Stimulated activated CD8-positive, alpha-beta memory T cell treated with anti-CD3 and anti-CD28 coated beads, Interleukin-7, amount 100 ng/mL, for 24 hours (primary cell): ENCODE data around the gene PPP2R3B.
"Not testable (repeated sequence)": the region's sequence is repeated elsewhere in the genome, so short reads cannot be mapped to it uniquely, and the experiment has no call there.

Experiments
- DNase-seq: peaks from one replicate; pipeline ENCODE4 v3.0.0-alpha.2; 2020; ENCODE audit warnings: low read depth

PPP2R3B gene

DNA sequence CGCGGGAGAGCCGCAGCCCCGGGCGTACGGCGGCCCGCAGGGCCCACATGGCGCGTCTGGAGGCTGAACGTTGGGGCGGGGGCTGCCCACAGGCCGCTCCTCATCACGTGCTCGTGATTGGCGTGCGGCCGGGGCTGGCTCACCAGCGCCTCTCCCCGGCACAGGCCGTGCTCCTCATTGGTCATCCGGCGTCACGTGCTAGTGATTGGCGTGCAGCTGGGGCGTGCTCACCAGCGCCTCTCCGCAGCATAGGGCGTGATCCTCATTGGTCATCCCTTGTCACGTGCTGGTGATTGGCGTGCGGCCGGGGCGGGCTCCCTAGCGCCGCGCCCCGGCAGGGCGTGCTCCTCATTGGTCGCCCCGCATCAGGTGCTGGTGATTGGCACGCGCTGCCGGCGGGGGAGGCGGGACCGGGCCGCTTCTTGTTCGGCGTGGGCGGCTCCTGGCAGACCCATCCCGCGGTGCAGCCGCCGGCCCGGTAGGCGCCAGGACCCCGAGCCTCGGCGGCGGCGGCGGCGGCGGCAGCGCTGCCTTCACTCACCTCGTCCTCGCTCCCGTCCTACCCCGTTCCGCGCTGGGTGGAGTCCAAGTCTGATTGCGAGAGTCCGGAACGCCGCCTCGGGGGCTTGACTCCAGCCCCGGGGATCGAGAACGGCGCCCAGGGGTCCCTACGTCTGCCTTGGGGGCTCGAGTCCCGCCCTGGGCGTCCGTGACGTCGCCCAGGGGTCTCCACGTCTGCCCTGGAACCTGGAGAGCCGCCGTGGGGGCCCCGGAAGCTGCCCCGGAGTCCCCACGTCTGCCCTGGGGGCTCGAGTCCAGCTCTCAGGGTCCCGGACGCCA, 67.7 kb downstream of the PPP2R3B start, which contains the start of gene GTPBP6:
Gene GTPBP6, minus strand, starts transcription at position 58 of the 840 bp plus-strand sequence. Its CDS starts 9 bp downstream, at position 49.
- peak; percentile 93 for DNase-seq

DNA sequence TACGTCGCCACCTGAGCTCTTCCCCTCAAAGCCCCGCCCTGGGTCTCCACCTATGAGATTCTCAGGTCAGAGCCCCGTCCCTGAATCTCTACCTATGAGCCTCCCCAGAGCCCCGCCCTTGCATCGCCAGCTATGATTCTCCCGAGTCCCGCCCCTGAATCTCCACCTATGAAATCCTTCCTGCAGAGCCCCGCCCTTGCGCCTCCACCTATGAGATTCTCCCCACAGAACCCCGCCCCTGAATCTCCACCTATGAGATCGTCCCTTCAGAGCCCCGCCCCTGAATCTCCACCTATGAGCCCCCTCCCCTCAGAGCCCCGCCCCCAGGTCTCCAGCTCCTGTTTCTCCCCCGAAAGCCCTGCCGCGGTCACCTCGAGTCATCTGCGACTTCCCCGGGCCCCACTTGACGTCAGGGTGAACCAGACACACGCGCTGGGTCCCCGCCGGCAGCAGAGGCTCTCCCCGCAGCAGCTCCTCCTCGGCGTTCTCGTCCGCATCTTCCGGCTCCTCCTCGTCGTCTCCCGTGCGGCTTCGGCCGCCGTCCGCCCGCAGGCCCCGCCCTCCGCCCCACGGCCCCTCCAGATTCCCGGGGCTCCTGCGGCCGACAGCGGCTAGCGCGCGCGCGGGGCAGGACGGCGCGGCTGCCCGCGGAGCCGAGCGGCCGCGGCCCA, 68.5 kb downstream of the PPP2R3B start:
- DNase-seq, result peak; percentile 97

DNA sequence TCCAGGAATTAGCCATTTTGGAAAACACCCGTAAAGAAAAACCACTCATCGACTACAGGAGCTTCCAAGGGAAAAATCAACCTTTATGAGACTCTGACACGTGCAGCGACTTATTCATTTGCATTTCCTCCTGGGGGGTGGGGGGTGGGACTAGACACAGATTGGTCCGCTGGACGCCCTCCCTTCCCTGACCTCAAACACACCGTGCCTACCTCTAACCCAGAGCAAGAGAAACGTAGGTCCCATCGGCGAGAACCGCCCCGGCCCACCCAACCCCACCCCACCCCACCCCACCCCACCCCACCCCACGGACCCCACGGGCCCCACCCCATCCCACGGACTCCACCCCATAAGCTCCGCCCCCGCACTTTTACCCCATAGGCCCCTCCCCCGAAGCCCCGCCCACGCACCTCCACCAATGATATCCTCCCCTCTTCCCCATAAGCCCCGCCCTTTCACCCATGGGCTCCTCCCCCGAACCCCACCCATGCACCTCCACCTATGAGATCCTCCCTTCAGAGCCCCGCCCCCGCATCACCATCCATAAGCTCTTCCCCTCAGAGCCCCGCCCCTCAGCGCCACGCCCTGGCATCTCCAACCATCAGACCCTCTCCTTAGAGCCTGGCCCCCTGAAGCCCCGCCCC, 69.2 kb downstream of the PPP2R3B start:
- no peak for DNase-seq

GRCh38 chrX:316351-317325, 70.1 kb downstream of the PPP2R3B start:
- no peak for DNase-seq

DNA sequence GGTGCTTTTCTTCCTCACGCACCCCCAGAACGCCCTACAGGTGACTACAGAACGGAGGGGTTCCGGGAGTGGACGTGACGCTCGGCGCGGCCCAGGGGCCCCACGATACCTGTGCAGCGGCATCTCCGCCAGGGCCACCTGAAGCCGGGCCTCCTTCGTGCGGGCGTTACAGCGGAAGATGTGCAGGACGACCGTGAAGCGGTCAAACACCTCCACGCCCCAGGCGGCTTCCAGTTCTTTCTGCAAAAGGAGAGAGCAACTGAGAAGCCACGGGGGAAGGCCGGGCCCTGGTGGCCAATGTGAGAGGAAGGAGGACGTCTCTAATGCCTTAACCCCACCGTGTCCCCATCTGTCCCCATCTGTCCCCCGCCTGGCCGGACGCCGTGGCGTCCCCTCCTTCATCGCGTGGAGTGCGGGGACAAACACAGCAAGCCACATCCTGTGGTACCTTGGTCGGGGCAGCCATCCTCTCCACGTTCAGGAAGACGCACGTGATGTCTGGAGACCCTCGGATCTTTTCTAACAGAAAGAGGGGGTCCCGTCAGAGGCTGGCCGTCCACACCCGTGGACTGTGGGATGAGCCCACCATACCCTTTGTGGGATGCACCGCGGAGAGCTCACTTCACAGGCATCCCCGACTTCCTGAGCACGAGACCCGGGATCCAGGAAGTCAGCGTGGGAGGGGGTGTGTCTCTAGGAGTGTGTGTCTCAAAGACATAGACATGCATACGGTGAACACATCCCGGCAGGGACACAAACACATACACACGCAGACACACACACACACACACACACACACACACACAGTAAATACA, 71.7 kb downstream of the PPP2R3B start:
- DNase-seq, result no peak

DNA sequence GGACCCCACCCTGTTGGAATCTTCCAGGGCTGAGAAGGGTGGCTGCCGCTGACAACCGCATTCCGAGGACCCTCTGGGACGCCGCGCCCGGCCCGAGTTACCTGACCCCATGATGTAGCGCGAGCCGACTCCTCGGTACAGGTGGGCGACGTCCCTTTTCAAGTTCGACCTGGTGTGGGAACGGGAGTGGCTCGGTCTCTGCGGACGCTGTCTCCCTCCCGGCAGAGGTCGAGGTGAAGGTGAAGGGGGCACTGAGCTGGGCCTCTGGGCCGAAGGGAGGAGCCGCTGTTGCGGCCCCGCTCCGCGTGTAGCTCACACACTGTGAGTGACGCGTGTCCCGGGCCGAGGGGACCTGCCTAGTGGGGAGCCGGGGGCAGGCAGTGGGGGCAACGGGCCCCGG, 72.7 kb downstream of the PPP2R3B start:
- DNase-seq, result no peak

DNA sequence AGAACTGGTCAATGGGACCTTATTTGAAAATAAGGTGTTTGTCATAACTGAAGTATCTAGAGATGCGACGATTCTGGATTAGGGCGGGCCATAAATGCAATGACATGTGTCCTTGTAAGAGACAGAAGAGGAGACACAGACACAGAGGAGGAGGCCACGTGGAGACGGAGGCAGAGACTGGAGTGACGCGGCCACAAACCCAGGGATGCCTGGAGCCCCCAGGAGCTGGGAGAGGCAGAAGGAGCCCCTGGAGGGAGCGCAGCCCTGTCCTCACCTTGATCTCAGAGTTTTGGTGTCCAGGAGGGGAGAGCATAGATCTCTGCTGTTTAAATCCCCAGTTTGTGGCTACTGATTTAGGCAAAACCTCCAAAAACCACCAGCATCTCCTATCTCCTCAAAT, 73.2 kb downstream of the PPP2R3B start:
- no peak for DNase-seq

- no peak for DNase-seq
Measured at GRCh38 chrX:312621-313331, 73.9 kb downstream of the PPP2R3B start.

DNA sequence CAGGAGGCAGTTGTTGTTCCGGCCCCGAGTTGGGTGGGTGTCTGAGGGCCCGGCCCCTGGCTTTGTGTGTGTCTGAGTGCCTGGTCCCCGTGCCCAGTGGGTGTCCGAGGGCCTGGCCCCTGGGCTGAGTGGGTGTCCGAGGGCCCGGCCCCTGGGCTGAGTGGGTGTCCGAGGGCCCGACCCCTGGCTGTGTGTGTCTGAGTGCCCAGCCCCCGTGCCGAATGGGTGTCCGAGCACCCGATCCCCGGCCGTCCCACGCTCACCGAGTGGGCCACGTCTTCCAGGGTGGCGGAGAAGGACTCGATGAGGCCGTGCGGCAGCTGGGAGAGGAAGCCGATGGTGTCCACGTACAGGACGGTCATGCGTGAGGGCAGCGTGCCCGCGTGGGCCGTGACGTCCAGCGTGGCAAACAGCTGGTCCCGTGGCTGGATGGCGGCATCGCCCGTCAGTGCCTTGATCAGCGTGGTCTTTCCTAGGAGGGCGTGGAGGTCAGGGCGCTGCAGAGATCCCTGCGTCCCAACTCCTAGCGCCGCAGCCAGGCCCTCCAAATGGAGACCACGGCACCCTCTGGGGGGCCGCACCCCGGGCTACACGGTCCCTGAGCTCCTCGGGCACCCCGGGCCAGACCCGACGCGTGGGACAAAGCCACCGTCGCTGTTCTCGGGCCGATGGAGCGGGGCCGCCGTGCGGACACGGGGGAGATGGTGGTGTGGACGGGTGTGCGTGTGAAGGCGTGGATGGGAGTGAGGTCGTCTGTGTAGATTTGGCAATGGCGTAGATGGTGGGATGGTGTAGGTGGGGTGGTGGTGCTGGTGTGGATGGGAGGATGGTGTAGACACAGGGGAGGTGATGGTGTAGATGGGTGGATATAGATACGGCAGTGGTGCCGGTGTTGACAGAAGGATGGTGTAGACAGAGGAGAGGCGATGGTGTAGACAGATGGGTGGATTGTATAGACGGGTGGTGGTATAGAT, 75.3 kb downstream of the PPP2R3B start:
- DNase-seq, result no peak

DNA sequence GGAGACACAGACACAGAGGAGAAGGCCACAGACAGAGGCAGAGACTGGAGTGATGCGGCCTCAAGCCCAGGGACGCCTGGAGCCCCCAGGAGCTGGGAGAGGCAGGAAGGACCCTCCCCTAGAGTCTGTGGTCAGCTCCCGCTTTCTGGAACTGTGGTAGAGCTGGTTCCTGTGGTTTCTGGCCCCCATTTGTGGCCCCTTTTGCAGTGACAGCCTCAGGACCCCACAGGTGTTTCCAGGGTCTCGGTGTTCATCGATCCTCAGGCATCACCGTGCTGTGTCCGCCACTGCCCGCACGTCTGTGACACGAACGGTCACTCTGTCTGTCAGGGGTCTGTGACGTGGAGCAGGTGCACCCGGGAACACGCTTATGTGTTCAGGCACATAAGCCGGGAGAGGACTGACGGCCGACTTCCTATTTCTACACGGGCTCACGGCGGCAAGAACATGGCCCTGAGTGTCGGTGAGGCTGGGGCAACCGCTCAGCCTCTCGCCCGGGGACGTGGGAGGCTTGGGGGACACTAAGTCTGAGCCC, 76.0 kb downstream of the PPP2R3B start:
- DNase-seq, result no peak

- DNase-seq, result no peak
Measured at GRCh38 chrX:308821-309520, 77.7 kb downstream of the PPP2R3B start.

GRCh38 chrX:307261-308111, 79.2 kb downstream of the PPP2R3B start:
- DNase-seq, result no peak

DNA sequence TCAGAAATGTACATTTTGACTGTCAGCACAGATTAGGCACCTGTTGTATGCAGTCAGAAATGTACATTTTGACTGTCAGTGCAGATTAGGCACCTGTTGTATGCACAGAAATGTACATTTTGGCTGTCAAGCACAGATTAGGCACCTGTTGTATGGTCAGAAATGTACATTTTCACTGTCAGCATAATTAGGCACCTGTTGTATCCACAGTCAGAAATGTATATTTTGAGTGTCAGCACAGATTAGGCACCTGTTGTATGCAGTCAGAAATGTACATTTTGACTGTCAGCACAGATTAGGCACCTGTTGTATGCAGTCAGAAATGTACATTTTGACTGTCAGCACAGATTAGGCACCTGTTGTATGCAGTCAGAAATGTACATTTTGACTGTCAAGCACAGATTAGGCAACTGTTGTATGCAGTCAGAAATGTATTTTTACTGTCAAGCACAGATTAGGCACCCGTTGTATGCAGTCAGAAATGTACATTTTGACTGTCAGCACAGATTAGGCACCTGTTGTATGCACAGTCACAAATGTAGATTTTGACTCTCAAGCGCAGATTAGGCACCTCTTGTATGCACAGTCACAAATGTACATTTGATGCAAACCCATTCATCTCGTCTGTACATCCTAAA, 80.0 kb downstream of the PPP2R3B start:
- DNase-seq, result not testable (repeated sequence)

DNA sequence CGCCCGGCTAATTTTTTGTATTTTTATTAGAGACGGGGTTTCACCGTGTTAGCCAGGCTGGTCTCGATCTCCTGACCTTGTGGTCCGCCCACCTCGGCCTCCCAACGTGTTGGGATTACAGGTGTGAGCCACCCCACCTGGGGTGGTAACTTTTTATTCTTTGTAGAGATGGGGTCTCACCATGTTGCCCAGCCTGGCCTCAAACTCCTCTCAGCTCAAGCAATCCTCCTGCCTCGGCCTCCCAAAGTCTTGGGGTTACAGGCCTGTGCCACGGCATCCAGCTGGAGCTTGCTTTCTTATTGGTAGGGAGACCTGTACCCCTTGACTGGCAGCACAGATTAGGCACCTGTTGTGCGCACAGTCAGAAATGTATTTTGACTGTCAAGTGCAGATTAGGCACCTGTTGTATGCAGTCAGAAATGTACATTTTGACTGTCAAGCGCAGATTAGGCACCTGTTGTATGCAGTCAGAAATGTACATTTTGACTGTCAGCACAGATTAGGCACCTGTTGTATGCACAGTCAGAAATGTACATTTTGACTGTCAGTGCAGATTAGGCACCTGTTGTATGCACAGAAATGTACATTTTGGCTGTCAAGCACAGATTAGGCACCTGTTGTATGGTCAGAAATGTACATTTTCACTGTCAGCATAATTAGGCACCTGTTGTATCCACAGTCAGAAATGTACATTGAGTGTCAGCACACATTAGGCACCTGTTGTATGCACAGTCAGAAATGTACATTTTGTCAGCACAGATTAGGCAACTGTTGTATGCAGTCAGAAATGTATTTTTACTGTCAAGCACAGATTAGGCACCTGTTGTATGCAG, 80.7 kb downstream of the PPP2R3B start:
- DNase-seq, result not testable (repeated sequence)

DNA sequence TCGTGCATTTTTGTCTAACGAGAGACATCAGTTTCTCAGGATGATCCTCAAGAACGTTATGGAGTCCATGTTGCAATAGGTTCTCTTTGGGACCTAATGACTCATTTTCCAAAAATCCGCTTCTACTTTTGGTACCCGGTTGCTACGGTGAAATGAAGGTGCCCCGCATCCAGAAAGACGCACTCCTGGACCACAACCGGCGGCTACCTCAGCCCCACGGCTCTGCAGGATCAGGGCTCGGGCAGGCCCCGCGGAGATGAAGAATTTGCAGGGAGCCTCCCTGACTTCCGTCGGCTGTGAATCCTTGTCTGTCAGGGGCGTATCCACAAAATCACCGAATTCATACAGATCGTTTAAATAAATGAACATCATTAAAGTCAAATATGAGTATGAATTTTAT, 83.7 kb downstream of the PPP2R3B start:
- no peak for DNase-seq

- no peak for DNase-seq
Measured at GRCh38 chrX:300334-300733, 86.4 kb downstream of the PPP2R3B start.
